T1000 (cell line): ENCODE data around the gene TRIM69.
"Not testable (repeated sequence)": the region's sequence is repeated elsewhere in the genome, so short reads cannot be mapped to it uniquely, and the experiment has no call there.

Experiments used
- DNase-seq: peaks from one replicate; lab custom pipeline; 2025; ENCODE audit warnings: mixed read lengths; lab: John Stamatoyannopoulos, UW

Gene TRIM69

DNA sequence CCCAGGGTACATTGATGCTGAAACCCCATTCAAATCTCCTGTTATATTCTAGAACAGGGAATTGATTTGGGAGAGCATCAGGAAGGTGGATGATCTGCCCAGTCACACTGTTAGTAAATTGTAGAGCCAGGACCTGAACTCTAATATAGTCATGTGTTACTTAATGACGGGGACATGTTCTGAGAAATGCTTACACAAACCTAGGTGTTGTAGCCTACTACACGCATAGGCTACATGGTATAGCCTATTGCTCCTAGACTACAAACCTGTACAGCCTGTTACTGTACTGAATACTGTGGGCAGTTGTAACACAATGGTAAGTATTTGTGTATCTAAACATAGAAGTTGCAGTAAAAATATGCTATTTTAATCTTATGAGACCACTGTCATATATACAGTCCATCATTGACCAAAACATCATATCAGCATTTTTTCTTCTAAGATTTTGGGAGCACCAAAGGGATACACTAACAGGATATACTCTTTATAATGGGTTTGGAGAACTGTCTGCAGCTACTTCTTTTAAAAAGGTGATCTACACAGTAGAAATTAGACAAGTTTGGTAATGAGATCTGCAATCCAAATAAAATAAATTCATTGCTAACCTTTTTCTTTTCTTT, 19.2 kb upstream of the TRIM69 start:
- DNase-seq = no peak

DNA sequence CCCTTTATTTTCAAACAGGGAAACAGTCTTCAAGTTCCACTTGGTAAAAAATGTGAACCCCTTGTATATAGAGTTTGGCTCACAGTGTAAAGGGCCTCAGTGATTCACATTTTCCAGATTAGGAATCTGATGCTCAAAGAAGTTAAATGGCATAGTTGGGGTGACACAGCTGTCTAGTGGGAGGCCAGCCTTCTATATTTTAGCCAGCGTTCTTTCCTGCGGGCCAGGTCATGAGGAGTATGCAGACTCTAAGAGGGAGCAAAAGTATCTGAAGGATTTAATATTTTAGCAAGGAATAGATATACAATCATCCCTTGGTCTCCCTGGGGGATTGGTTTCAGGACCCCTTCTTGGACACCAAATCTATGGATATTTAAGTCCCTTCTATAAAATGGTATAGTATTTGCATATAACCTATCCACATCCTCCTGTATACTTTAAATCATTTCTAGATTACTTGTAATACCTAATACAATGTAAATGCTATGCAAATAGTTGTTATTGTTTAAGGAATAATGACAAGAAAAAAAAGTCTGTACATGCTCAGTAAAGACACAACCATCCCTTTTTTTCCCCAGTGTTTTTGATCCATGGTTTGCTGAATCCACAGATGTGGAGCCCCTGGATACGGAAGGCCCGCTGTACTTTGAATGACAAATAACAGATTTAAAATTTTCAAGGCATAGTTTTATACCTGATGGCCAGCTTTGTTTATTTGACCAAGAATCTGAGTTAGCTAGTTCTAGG, 18.0 kb upstream of the TRIM69 start:
- no peak for DNase-seq

DNA sequence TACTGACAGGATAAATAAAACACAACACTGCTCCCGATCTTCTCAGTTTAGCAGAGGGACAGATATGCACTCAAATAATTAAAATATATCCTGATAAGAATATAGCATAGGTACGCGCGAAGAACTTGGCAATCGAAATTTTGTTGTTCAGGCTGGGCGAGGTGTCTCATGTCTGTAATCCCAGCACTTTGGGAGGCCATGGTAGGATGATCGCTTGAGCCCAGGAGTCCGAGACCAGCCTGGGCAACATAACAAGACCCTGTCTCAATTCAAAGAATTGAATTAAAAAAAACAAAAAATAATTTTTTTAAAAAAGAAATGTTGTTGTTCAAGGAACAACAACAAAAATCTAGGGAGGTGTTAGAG, 17.4 kb upstream of the TRIM69 start:
- DNase-seq = no peak

DNA sequence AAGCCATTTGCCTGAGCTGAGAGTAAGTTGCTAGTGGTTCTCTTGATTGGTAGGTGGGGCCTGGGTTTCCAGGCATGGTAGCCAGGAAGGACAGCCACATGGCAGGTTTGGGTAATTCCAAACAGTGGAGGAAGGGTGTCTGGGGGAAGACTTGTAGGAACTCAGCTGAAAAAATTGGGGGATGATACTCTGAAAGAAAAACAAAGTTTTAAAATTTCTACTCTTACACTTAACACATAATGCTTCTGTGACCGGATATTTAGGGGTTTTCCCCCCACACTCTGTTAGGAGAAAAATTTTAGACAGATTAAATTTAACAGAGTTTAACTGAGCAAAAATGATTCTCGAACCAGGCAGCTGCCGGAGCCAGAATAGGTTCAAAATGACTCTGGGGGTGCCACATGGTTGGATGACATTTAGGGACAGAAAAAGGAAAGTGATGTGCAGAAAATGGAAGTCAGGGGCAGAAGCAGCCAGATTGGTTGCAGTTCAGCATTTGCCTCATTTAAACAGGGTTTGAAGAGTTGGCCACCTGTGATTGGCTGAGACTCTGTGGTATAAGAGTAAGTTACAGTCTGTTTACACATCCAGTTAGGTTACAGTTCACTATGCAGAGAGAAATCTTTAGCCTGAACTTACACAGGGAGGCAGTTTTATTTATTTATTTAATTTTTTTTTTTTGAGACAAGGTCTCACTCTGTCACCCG, 16.9 kb upstream of the TRIM69 start:
- no peak for DNase-seq

DNA sequence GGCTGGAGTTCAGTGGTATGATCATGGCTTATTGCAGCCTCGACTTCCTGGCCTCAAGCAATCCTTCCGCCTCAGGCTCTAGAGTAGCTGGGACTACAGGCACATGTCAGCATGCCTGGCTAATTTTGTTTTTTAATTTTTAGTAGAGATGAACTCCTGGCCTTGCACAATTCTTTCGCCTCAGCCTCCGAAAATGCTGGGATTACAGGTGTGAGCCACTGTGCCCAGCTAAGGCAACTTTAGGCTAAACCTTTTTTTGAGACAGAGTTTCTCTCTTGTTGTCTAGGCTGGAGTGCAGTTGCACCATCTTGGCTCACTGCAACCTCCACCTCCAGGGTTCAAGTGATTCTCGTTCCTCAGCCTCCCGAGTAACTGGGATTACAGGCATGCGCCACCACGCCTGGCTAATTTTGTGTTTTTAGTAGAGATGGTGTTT, 16.3 kb upstream of the TRIM69 start:
- not testable (repeated sequence) for DNase-seq

DNA sequence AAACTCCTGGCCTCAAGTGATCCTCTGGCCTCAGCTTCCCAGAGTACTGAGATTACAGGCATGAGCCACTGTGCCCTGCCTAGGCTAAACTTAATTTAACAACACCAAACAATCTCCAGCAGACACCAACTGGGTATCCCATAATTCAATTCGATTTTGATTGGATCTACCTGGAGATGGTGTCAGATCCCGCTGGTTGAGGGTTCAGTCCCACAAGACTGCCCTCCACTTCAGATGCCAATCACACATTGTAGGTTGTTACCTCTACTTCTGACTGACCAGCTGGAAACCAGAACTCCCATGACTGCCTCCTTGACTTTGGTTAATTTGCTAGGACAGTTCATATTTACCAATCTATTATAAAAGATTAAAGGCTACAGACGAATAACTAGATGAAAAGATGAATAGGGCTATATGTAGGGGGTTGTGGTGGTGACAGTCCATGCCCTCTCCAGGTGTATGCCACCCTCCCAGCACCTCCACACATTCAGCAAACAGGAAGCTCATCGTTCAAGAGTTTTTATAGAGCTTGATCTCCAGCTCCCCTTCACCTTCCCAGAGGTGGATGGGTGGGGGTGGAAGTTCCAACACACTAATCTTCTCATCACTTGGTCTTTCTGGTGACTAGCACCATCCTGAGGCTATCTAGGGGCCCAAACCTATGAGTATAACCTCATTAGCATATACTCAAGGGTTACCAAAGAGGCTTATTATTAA, 15.7 kb upstream of the TRIM69 start:
- DNase-seq = no peak

DNA sequence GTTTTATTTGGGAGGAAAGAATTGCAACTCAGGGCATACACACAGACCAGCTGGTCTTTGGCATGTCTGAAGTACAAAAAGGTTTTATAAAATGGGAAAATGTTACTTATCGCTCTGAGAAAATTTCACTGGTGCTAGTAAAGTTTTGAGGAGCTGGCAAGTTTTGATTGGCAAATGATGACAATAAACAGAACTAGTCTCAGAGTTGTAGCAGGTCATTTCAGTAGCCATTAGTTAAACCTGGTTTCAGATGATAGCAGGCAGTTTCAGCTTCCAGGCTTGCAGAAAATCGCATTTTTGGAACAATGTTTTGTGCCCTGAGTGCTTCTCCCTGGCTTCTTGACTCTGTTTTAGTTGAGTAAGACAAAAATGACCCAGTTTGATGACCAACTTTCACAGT, 14.3 kb upstream of the TRIM69 start:
- no peak for DNase-seq

DNA sequence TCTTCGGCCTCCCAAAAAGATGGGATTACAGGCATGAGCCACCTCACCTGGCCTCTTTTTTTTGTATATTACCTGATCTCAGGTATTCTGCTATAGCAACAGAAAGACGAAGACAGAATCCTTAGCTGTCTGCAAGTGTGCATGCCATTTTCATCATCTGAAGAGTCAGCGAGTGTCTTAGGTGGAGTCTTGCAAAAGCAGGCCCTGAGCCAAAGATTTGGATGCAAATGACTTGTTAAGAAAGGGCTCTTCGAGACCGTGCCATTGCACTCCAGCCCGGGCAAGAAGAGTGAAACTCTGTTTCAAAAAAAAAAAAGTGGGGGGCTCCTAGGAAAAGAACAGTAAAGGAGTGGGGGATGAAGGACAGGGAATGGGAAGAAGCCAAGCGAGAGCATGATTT, 10.2 kb upstream of the TRIM69 start:
- DNase-seq = no peak

DNA sequence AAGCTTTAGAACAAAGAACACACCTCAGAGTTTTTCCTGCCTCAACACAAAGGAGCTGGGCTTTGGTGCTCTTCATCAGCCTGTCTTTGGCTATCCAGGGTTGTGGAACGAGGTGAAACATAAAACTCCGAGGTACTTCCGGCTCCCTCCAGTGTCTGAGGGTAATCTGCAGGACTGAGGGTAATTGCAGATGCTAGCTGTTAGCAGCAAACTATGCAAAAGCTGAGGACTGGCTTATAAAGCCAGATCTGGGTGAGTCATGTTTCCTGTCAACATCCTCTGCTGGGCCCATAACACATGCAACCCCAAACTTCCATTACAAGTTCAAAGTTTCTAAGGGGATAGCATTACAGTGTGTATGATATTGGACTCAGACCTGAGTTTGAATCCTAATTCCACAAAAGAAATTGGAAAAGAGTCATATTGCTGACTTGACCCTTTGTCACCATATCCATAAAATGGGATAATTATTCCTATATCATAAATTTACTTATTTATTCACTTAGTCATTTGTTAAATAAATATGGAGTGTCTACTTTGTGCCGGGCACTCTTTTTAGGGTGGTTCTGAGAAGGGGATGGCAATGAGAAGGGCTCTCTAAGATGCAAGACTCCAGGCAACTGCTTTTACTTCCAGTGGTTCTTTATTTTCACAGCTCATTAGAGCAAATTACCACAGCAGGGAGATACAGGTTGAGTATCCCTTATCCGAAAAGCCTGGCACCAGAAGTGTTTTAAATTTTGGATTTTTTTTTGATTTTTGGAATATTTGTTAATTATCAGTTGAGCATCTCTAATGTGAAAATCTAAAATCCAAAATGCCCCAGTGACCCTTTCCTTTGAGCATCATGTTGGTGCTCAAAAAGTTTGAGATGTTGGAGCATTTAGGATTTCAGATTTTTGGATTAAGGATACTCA, 9.5 kb upstream of the TRIM69 start:
- DNase-seq = peak; percentile 14

DNA sequence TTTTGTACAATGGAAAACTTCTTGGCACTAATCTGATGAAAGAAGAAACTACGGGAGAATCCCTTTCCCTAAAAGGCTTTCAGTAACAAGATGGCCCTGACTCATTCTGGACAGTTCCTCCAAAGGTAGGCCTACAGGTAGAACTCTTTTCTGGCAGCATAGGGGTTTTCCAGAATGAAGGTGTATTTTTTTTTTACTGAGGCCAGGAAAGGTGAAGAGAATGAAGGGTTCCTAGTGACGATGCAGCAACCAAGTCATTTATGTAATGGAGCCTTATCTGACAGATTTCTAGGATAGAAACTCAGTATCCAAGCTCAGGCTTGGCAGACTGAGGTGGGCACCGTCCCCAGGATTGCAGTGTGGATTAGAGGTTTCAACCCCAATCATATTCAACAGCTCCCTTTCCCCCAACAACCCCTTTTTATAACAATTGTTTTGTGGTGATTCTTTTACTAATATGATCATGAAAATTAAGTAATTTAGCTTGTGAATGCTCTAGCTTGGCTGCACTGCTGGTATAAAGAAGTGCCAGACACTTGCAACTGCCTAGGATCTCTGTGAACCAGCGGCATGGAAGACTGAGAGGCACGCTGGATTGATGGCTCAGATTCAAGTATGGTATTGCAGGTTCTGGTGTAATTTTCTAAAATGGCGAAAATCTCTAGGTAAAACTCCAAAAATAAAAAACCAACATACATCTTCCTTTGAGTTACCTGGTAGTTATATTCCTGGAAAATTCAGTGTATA, 8.7 kb upstream of the TRIM69 start:
- DNase-seq = no peak

DNA sequence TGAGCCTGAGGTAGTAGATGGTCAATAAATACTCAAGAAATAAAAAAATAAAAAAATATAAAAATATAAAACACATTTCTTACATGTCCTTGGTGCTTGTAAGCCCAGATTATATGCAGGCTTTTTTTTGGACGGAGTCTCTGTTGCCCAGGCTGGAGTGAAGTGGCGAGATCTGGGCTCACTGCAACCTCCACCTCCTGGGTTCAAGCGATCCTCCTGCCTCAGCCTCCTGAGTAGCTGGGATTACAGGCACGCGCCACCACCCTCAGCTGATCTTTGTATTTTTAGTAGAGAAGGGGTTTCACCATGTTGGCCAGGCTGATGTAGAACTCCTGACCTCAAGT, 8.1 kb upstream of the TRIM69 start:
- DNase-seq = not testable (repeated sequence)

DNA sequence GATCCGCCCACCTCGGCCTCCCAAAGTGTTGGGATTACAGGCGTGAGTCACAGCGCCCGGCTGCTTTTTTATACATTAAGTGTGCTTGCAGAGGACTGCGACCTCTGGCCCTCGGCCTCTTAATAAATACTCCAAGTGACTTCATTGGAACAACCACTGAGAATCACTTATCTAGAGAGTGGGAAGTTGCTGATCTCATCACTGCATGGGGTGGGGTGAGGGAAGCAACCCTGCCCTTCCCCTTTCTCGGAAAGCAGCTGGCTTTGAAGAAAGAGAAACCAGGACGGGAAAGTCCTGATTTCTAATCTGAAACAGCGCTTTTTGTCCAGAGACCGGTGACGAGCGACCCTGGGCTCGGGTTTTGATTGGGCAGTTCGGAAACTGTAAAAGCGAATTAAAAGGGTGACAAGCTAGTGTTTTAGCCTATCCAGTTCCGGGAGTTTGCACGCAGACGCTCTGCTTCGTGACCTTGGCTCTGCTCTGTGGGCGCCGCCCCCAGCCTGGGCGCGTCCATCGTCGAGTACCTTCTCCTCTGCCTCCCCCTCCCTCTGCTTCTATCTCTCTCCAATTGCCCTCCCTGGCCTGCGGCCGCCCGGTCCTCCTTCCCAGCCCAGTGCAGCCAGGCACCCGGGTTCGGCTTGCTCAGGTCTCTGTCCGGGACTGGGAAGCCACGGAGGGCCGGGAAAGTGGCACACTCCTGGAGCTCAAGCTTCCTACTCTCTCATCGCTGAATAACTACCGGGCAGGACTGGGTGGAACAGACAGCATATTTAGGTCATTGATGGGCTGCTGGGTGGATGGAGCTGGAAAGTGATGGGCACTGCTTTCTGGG, 7.5 kb upstream of the TRIM69 start:
- peak; percentile 92 for DNase-seq

DNA sequence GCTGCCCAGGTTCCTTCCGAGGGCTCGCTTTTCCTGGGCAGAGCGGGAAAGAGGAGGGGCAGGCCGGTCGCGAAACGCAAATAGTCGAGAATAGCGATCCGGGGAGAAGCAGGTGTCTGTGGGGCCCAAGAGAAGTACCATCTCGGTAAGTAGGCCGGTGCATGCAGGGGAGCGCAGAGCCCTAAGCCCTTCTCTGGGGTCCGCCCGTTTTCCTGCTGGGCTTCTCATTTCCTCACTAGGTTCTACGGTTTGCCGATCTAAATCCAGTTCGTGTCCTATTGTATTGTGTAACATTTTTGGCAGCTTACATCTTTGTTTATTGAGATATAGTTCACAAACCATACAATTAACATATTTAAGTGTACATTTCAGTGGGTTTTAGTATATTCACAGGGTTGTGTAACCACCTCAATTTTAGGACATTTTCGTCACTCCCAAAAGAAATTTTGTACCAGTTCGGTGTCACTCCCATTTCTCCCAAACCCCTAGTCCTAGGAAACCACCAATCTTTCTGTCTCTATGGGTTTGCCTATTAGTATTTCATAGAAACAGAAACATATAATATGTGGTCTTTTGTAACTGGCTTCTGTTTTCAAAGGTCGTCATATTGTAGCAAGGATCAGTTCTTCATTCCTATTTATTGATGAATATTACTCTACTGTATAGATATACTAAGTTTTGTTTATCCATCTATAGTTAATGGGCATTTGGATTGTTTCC, 6.8 kb upstream of the TRIM69 start:
- peak; percentile 44 for DNase-seq

DNA sequence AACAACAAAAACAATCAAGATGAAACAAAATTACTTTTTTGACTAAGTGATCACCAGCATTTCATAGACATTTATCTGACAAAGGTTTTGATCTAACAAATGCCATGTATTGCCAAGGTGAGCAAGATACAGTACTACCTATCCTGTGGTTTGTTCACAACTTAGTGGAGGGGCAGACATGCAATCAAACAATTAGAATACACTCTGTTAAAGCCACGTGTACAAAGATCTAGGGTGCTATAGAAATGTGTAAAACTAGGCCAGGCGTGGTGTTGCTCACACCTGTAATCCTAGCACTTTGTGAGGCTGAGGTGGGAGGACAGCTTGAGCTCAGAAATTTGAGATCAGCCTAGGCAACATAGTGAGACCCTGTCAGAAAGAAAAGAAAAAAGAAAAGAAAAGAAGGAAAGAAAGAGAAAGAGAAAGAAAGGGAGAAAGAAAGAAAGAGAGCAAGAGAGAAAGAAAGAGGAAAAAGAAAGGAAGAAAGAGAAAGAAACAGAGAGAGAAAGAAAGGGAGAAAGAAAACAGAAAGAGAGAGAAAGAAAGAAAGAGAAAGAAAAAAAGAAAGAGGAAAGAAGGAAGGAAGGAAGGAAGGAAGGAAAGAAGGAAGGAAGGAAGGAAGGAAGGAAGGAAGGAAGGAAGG, 1.4 kb upstream of the TRIM69 start:
- DNase-seq = no peak

DNA sequence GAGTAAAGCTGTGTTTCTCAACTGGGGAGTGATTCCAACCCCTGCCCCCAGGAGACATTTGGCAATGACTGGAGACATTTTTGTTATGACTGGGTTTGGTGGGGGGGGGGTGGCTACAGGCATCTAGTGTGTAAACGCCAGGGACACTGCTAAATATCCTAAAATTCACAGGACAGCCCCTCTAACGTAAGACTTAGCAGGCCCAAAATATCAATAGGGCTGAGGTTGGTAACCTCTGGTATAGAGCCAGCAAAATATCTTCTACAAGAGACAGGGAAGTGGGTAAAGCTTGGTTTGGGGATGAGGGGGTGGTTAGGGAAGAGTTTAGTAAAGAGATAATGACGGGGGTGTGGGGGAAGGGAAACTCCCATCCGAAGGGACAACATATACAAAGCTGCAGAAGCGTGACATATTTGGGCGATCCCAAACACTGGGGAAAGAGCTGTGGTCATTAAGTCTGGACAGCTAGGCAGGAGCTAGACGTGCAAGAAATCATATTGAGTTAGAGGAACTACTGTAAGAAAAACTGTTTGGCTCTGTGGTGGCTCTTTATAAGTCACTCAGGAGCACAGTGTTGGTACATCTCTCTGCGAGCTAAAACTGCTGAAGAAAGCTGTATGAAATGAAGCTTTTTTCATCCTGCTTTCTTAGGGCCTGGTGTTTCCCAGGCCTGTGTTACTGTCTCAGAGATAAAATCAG, 697 bp upstream of the TRIM69 start:
- DNase-seq = no peak

DNA sequence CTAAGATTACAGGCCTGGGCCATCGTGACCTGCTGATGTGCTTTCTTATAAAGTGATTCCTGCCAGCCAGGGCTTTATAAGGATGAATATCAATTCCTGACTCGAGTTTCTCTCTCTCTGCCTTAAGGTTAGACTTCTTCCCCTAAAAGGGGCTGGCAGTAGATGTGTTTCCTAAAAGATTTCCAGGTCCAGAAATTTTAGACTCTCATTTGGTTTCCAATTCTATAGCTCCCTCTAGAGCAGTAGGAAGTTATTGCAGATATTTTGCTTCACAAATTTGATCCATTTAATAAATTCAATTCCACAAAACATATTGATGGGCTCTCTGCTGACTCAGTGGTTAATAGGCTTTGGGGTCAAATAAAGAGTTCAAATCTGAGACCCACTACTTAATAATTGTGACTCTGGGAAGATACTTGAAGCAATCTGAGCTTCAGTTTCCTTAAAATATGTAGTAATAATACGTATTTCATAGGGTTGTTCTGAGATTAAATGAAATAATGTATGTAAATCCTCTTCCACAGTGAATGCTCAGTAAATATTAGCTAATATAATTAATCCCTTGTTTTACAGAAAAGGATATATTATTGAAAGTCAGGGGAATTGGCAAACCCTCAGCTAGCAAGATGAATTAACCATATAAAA, 2.1 kb downstream of the TRIM69 start:
- no peak for DNase-seq

DNA sequence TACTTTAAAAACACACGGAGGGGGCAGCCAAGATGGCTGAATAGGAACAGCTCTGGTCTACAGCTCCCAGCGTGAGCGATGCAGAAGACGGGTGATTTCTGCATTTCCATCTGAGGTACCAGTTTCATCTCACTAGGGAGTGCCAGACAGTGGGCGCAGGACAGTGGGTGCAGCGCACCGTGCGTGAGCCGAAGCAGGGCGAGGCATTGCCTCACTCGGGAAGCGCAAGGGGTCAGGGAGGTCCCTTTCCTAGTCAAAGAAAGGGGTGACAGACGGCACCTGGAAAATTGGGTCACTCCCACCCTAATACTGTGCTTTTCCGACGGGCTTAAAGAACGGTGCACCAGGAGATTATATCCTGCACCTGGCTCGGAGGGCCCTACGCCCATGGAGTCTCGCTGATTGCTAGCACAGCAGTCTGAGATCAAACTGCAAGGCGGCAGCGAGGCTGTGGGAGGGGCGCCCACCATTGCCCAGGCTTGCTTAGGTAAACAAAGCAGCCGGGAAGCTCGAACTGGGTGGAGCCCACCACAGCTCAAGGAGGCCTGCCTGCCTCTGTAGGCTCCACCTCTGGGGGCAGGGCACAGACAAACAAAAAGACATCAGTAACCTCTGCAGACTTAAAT, 3.0 kb downstream of the TRIM69 start:
- DNase-seq = not testable (repeated sequence)
